ENCODE results near the gene NPIPB9.
A peak's percentile ranks its signal among the peaks of the same experiment; 100 is the strongest.
"Not testable (repeated sequence)": the region's sequence is repeated elsewhere in the genome, so short reads cannot be mapped to it uniquely, and the experiment has no call there.

The NPIPB9 gene

GRCh38 chr16:28802235-28803019 is 50.8 kb downstream of the NPIPB9 start:
- CTCF ChIA-PET, H3K9me3 Mint-ChIP-seq, H3K4me1 Mint-ChIP-seq, H3K27me3 Mint-ChIP-seq, H3K36me3 Mint-ChIP-seq: not testable (repeated sequence)
- DNase-seq, result peak; percentile 76
- H3K4me3 Mint-ChIP-seq, result peak overlapping the region; percentile 70
- peak overlapping the region; percentile 70 for H3K27ac Mint-ChIP-seq

- H3K27me3 Mint-ChIP-seq, H3K4me1 Mint-ChIP-seq, H3K4me3 Mint-ChIP-seq, H3K9me3 Mint-ChIP-seq, H3K27ac Mint-ChIP-seq, CTCF ChIA-PET, DNase-seq, H3K36me3 Mint-ChIP-seq: not testable (repeated sequence)
These were observed 56.0 kb downstream of the NPIPB9 start for GRCh38 chr16:28807445-28808120.

GRCh38 chr16:28820016-28820415 is 68.4 kb downstream of the NPIPB9 start:
- H3K4me3 Mint-ChIP-seq, result no peak overlapping the region
- CTCF ChIA-PET, result no interaction called here

GRCh38 chr16:28820546-28820945 is 69.0 kb downstream of the NPIPB9 start:
- peak overlapping the region; percentile 42 for H3K27ac Mint-ChIP-seq
- H3K4me3 Mint-ChIP-seq, DNase-seq, CTCF ChIA-PET, H3K9me3 Mint-ChIP-seq, H3K27me3 Mint-ChIP-seq: not testable (repeated sequence)
- H3K4me1 Mint-ChIP-seq, result peaks cover 30% of the 10 kb centered on the region
- peaks cover 30% of the 10 kb centered on the region for H3K36me3 Mint-ChIP-seq

More at GRCh38 chr16:28820016-28820415, 68.4 kb downstream of the NPIPB9 start:
- peaks cover 3% of the 10 kb centered on the region for H3K9me3 Mint-ChIP-seq
- peaks cover 24% of the 10 kb centered on the region for H3K4me1 Mint-ChIP-seq
- peaks cover 25% of the 10 kb centered on the region for H3K36me3 Mint-ChIP-seq
- H3K27me3 Mint-ChIP-seq, result peaks cover 4% of the 10 kb centered on the region
- no peak for DNase-seq
- no peak overlapping the region for H3K27ac Mint-ChIP-seq

- peak overlapping the region; percentile 82 for H3K4me3 Mint-ChIP-seq
- peak overlapping the region; percentile 87 for H3K27ac Mint-ChIP-seq
- CTCF ChIA-PET, result interaction anchor here (1.4 kb wide), 1 partner anchor 123 kb away, joined by 4 read pairs; no protein-coding TSS in a partner anchor
- no peaks in the 10 kb centered on the region for H3K9me3 Mint-ChIP-seq
- H3K4me1 Mint-ChIP-seq, result peaks cover 43% of the 10 kb centered on the region
- no peak for DNase-seq
- peaks cover 41% of the 10 kb centered on the region for H3K36me3 Mint-ChIP-seq
- H3K27me3 Mint-ChIP-seq, result peaks cover 4% of the 10 kb centered on the region
These were observed 70.4 kb downstream of the NPIPB9 start for GRCh38 chr16:28821874-28822519.
